H1 (cell line): ENCODE measurements around the gene VN1R5. TPM values are rescaled to one million over a fixed set of nuclear protein-coding genes. Genes with fewer than 3 reads are reported as not detected.

Source experiments
- JUN ChIP-seq: IDR thresholded peaks from 2 replicates; pipeline ENCODE4 v1.6.1; 2011; ENCODE audit warnings: low read depth, mild to moderate bottlenecking, improper control_type of control experiment, low read length
- MAFK ChIP-seq: IDR thresholded peaks from 2 replicates; pipeline ENCODE4 v1.6.1; 2012; ENCODE audit warnings: low read depth, mild to moderate bottlenecking, improper control_type of control experiment, low read length
- NRF1 ChIP-seq: IDR thresholded peaks from 2 replicates; pipeline ENCODE4 v1.6.1; 2011; ENCODE audit warnings: mild to moderate bottlenecking, low read depth, low read length, improper control_type of control experiment
- SAP30 ChIP-seq: fragments of 300-600 bp; sonication (generic); IDR thresholded peaks from 2 replicates; pipeline ENCODE4 v1.7.1; 2012; ENCODE audit warnings: low read length, moderate library complexity, mild to moderate bottlenecking, inconsistent platforms; ENCODE audit not compliant: insufficient read depth, insufficient replicate concordance
- SIRT6 ChIP-seq: IDR thresholded peaks from one replicate; pipeline ENCODE4 v1.7.1; 2012; ENCODE audit warnings: low read length, inconsistent platforms
- SIX5 ChIP-seq: IDR thresholded peaks from 2 replicates; pipeline ENCODE4 v1.6.1; 2011; ENCODE audit warnings: mild to moderate bottlenecking, low read depth, low read length
- SP2 ChIP-seq: IDR thresholded peaks from 2 replicates; pipeline ENCODE4 v1.6.1; 2012; ENCODE audit warnings: mild to moderate bottlenecking, low read length, inconsistent platforms
- TEAD4 ChIP-seq: IDR thresholded peaks from 2 replicates; pipeline ENCODE4 v1.6.1; 2012; ENCODE audit warnings: low read depth, low read length, inconsistent platforms, mixed read lengths
- YY1 ChIP-seq: IDR thresholded peaks from 2 replicates; pipeline ENCODE4 v1.6.1; 2011; ENCODE audit warnings: low read depth, mild to moderate bottlenecking, low read length
- polyA plus RNA-seq, 7 experiments: library from polyadenylated mRNA; depleted of rRNA in 3 of 7; stranded (reverse) in 5 of 7; unstranded in 2 of 7; fragments of >200 nt in 5 of 7; fragments of 200-250 nt in 2 of 7; gene quantifications; 1 replicate in 5 of 7; 2 replicates in 1 of 7; 4 replicates in 1 of 7; pipeline versions ENCODE4 v1.2.1 to v1.2.3, GENCODE V29; 2011 to 2013; ENCODE audit warnings: missing spikeins in 2 of 7, mixed read lengths in 2 of 7
- total RNA-seq: library from RNA; stranded (reverse); fragmentation: NEBNext Ultra II Directional; extraction: Animal tissue kit (Norgen Biotek cat#: 25700); gene quantifications from 2 replicates; pipeline ENCODE4 v1.2.1, GENCODE V29; 2021
- TF ChIP-seq, protein P1 (sequence below): fragments of 300-600 bp; sonication (generic); IDR thresholded peaks from 2 replicates; pipeline ENCODE4 v1.7.1; 2012; ENCODE audit warnings: low read length, moderate library complexity, mild to moderate bottlenecking, inconsistent platforms; ENCODE audit not compliant: insufficient replicate concordance
- TF ChIP-seq, protein P2 (sequence below): IDR thresholded peaks from 2 replicates; pipeline ENCODE4 v1.6.1; 2012; ENCODE audit warnings: low read length, inconsistent platforms

The VN1R5 gene
- total and polyA plus RNA-seq, 2 of the 8 experiments (the other 6 are each of a cell fraction or from before 2014, with no cell fraction given): not detected

DNA sequence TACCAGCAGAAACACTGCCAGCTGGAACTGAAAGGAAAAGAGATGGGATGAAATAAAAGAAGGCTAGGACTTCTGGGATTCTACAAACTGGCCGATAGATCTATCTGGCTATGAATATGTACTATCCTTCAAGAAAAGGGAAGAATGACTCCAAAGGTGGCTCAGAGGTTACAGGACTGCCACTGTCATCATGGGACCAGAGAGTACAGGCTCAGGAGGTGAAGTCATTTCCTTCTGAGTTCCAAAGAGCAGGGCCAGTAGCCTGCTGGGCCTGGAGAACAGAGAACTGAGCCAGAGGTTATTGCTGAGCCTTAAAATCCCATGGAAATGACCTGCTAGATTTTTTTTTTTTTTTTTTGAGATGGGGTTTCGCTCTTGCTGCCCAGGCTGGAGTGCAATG lies 48.2 kb downstream of the VN1R5 start (continued):
- TF ChIP-seq, protein P1, sequence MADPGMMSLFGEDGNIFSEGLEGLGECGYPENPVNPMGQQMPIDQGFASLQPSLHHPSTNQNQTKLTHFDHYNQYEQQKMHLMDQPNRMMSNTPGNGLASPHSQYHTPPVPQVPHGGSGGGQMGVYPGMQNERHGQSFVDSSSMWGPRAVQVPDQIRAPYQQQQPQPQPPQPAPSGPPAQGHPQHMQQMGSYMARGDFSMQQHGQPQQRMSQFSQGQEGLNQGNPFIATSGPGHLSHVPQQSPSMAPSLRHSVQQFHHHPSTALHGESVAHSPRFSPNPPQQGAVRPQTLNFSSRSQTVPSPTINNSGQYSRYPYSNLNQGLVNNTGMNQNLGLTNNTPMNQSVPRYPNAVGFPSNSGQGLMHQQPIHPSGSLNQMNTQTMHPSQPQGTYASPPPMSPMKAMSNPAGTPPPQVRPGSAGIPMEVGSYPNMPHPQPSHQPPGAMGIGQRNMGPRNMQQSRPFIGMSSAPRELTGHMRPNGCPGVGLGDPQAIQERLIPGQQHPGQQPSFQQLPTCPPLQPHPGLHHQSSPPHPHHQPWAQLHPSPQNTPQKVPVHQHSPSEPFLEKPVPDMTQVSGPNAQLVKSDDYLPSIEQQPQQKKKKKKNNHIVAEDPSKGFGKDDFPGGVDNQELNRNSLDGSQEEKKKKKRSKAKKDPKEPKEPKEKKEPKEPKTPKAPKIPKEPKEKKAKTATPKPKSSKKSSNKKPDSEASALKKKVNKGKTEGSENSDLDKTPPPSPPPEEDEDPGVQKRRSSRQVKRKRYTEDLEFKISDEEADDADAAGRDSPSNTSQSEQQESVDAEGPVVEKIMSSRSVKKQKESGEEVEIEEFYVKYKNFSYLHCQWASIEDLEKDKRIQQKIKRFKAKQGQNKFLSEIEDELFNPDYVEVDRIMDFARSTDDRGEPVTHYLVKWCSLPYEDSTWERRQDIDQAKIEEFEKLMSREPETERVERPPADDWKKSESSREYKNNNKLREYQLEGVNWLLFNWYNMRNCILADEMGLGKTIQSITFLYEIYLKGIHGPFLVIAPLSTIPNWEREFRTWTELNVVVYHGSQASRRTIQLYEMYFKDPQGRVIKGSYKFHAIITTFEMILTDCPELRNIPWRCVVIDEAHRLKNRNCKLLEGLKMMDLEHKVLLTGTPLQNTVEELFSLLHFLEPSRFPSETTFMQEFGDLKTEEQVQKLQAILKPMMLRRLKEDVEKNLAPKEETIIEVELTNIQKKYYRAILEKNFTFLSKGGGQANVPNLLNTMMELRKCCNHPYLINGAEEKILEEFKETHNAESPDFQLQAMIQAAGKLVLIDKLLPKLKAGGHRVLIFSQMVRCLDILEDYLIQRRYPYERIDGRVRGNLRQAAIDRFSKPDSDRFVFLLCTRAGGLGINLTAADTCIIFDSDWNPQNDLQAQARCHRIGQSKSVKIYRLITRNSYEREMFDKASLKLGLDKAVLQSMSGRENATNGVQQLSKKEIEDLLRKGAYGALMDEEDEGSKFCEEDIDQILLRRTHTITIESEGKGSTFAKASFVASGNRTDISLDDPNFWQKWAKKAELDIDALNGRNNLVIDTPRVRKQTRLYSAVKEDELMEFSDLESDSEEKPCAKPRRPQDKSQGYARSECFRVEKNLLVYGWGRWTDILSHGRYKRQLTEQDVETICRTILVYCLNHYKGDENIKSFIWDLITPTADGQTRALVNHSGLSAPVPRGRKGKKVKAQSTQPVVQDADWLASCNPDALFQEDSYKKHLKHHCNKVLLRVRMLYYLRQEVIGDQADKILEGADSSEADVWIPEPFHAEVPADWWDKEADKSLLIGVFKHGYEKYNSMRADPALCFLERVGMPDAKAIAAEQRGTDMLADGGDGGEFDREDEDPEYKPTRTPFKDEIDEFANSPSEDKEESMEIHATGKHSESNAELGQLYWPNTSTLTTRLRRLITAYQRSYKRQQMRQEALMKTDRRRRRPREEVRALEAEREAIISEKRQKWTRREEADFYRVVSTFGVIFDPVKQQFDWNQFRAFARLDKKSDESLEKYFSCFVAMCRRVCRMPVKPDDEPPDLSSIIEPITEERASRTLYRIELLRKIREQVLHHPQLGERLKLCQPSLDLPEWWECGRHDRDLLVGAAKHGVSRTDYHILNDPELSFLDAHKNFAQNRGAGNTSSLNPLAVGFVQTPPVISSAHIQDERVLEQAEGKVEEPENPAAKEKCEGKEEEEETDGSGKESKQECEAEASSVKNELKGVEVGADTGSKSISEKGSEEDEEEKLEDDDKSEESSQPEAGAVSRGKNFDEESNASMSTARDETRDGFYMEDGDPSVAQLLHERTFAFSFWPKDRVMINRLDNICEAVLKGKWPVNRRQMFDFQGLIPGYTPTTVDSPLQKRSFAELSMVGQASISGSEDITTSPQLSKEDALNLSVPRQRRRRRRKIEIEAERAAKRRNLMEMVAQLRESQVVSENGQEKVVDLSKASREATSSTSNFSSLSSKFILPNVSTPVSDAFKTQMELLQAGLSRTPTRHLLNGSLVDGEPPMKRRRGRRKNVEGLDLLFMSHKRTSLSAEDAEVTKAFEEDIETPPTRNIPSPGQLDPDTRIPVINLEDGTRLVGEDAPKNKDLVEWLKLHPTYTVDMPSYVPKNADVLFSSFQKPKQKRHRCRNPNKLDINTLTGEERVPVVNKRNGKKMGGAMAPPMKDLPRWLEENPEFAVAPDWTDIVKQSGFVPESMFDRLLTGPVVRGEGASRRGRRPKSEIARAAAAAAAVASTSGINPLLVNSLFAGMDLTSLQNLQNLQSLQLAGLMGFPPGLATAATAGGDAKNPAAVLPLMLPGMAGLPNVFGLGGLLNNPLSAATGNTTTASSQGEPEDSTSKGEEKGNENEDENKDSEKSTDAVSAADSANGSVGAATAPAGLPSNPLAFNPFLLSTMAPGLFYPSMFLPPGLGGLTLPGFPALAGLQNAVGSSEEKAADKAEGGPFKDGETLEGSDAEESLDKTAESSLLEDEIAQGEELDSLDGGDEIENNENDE: no peak
- TF ChIP-seq JUN (no peak), SIX5 (no peak), SIRT6 (no peak), MAFK (no peak), SP2 (no peak), SAP30 (no peak), NRF1 (no peak), TEAD4 (no peak), YY1 (no peak)
- TF ChIP-seq, protein P2, sequence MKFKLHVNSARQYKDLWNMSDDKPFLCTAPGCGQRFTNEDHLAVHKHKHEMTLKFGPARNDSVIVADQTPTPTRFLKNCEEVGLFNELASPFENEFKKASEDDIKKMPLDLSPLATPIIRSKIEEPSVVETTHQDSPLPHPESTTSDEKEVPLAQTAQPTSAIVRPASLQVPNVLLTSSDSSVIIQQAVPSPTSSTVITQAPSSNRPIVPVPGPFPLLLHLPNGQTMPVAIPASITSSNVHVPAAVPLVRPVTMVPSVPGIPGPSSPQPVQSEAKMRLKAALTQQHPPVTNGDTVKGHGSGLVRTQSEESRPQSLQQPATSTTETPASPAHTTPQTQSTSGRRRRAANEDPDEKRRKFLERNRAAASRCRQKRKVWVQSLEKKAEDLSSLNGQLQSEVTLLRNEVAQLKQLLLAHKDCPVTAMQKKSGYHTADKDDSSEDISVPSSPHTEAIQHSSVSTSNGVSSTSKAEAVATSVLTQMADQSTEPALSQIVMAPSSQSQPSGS: no peak
